Stimulated activated CD4-positive, alpha-beta T cell treated with anti-CD3 and anti-CD28 coated beads, Interleukin-4, amount 100 ng/mL, for 4 hours (primary cell): Measurements from ENCODE around the gene COQ4.

ENCODE experiments used
- DNase-seq, 2 experiments: peaks; one replicate each; pipeline ENCODE4 v3.0.0-alpha.2; 2020

COQ4 gene

DNA sequence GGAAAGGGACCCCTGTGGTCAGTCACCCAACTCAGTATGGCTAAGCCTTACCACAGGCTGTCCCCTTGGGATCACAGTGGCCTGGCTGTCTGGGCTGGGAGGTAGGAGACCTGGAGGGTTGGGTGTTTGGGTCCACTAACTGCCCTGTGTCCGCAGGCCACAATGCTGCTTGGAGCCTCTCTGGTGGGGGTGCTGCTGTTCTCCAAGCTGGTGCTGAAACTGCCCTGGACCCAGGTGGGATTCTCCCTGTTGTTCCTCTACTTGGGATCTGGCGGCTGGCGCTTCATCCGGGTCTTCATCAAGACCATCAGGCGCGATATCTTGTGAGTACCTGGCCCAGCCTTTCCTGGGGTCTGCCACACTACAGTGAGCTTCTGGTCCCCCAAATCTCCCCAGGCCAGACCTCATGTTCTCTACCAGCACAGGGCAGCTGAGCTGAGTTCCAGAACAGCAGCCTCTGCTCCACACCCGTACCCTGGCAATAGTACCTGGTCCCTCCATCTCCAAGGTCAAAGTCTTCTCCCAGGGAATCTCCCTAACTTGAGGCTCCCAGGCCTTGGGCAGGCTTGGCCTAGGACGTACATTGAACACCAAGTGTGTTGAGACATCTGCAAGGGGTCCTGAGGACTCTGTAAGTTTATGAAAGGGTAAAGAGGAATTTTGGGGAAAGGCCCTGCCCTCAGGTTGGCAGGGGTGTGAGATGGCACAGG, 20.5 kb downstream of the COQ4 start:
- DNase-seq, result no peak

DNA sequence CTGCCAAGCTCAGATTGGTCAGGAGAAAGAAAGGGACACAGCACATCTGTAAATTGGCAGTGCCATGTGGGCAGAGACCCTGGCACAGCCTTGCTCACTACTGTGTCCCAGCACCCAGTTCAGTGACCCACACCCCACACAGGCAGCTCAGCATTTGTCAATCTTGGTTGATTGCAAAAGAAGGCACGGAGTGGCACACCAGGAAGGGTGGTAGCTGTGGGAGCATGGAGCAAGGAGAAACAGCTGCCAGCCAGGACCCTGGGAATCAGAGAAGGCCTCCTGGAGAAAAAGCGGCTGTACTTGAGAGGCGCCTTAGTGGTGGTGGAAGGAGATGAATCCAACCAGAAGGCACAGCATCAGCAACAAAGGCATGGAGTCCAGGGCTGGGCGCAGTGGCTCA, 21.2 kb downstream of the COQ4 start:
- DNase-seq, result no peak

DNA sequence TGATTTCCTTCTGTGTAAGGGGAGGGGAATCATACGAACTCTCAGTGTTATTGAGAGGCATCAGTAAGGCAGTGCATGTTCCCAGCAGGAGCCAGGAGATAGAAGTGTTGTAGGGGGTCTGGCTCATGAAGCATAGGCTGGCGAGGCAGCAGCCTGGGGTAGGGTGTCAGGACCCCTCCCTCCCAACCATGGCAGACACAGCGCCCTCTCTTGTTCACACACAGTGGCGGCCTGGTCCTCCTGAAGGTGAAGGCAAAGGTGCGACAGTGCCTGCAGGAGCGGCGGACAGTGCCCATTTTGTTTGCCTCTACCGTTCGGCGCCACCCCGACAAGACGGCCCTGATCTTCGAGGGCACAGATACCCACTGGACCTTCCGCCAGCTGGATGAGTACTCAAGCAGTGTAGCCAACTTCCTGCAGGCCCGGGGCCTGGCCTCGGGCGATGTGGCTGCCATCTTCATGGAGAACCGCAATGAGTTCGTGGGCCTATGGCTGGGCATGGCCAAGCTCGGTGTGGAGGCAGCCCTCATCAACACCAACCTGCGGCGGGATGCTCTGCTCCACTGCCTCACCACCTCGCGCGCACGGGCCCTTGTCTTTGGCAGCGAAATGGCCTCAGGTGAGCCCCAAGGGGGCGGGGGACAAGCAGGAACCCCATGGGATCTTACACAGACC, 22.4 kb downstream of the COQ4 start:
- DNase-seq, result no peak

DNA sequence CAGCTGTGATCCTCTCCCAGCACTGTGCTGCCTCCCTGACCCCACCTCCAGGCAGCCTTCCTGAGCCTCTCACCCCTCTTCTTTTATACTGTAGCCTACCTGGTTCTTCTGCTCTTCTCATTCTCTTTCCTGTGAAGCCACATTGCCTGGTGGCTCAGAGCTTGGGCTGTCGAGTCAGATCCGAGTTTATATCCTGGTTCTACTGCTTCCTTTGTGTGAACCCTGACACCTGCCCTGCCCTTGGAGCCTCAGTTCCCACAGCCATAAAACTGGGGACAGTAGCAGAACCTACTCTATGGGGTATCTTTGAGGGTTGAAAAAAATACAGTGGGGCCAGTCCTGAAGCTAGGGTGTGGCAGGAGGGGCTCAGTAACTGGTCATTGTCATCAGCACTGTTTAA, 26.5 kb downstream of the COQ4 start:
- DNase-seq, result no peak

DNA sequence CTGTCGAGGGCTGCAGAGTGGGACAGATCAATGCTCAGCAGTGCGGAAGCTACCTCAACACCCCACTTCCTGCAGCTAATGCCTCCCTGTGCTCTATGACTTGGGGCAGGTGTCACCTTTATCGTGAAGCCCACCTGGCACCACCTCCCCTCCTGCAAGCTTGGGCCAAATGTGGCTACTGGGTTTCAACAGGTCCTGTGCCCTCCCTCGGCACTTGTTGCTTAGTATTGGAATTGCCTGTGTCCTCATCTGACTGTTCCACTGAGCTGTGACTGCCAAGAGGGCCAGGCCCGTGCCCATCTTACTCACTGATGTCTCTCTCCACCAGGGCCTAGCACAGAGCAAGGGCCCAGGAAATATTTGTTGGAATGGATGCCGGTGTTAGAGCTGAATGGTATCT, 27.1 kb downstream of the COQ4 start:
- no peak for DNase-seq

DNA sequence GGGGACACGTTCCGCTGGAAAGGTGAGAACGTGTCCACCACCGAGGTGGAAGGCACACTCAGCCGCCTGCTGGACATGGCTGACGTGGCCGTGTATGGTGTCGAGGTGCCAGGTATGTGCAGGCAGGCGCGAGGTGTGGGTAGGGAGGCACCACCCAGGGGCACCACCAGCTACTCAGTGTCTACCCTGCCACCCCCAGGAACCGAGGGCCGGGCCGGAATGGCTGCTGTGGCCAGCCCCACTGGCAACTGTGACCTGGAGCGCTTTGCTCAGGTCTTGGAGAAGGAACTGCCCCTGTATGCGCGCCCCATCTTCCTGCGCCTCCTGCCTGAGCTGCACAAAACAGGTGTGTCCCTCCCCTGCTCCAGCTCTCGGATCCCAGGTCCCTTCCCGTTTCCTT, 32.8 kb downstream of the COQ4 start:
- no peak for DNase-seq

DNA sequence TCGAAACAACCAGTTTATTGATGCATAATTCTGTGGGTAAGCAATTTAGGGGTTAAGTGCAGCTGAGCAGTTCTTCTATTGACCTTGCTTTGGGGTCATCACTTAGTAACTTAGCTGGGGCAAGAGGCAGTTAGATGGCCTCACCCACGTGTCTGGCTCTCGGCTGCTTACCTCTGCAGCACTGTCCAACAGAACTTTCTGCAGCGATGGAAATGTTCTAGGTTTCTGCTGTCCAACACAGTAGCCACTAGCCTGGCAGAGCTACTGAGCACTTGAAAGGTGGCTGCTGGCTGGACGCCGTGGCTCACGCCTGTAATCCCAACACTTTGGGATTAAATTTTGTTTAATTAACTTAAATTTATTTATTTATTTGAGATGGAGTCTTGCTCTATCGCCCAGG, 35.5 kb downstream of the COQ4 start:
- no peak for DNase-seq

DNA sequence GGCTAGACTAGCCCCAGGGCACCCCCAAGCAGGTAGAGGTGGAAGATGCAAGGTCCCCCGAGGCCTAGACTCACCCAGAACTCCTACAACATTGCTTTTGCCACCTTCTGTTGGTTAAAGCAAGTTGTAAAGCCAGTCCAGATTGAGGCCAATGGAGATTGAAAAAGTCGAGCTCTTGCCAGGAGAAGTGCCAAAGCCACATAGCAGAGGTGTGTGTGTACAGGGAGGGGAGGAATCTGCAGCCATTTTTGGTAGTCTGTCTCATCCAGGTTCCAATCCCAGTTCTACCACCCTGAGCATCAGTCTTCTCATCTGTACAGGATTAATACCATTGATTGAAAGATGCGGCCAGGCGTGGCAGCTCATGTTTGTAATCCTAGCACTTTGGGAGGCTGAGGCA, 36.2 kb downstream of the COQ4 start:
- DNase-seq, result no peak

DNA sequence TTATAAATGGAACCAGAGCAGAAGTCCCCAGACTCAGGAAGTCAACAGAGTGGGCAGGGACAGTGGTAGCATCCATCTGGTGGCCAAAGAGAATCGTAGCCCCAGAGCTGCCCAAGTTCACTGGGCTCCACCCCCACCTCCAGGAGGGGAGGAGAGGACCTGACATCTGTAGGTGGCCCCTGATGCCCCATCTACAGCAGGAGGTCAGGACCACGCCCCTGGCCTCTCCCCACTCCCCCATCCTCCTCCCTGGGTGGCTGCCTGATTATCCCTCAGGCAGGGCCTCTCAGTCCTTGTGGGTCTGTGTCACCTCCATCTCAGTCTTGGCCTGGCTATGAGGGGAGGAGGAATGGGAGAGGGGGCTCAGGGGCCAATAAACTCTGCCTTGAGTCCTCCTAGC, 38.2 kb downstream of the COQ4 start:
- no peak for DNase-seq

DNA sequence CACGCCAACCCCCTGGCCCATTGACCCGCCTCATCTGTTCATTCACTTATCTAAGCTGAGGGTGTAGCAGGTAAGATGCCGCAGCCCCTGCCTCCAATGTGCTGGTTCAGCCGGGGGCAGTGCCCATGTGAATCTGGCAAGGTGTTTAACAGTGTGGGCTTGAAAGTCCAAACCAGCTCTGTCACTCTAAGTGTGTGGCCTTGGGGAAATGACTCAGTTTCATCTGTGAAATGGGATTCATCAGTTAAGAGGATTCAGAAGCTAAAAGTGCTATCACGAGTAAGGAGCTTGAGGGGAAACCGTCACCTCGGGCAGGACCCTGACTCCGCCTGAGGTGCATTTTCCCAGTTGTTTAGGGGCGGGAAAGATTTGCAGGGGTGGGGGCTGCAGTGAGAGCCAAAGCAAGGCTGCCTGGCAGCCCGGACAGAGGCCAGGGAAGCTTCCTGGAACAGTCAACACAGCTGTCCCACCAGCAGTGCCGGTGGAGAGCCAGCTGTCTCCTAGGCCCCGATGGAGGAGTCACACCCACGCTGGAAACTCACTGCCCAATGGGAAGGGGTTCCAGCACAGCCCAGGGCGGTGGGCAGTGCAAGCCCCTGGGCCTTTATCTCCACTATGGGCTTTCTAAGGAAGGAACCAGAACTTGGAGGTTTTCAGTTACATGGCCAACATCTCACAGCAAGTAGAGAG, 38.8 kb downstream of the COQ4 start:
- no peak for DNase-seq

DNA sequence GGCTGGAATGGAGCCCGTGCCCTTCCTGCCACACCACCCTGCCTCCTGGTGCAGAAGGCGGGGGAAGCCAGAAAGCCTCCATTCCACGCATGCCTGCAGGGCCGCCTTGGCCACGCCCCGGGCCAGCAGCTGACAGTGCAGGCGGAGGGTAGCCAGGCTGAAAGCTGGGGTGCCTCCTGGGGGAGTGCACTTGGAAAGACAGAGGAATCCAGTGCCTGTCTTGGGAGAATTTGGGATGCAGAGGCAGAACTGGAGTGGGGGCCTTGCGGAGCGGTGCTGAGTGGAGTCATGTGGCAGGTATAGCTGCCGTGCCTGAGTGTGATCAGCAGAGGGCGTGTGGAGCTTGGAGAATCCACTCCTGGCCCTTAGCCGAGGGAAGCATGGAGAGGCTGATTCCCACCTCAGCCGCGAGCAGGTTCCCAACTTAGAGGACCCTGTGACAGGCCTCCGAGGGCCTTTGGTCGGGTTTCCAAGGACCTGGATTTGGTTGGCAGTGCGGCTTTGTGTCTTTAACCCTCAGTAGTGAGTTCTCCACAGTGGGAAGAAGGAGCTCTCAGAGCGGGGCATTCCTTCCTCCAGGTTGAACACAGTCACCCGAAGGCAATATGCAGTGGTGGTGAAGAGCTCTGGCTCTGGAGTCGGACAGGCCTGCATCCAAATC, 39.5 kb downstream of the COQ4 start:
- DNase-seq, result peak; percentile 58 to 59

DNA sequence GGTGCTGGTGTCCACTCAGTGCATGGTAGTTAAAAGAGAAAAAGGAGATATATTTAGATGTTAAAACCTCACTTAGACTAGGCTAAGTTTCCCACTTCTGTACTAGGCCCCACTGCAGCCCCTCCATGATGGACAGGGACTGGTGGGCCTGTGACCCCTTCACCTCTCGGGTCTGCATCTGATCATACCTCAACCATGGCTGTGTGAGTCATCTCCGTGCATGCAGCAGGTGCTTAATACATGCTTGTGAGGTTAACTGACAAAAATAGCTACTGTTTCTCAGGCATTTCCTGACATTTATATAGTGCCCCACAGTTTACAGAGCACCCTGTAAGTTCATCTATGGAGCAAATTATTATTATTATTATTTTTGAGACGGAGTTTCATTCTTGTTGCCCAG, 40.1 kb downstream of the COQ4 start:
- no peak for DNase-seq

DNA sequence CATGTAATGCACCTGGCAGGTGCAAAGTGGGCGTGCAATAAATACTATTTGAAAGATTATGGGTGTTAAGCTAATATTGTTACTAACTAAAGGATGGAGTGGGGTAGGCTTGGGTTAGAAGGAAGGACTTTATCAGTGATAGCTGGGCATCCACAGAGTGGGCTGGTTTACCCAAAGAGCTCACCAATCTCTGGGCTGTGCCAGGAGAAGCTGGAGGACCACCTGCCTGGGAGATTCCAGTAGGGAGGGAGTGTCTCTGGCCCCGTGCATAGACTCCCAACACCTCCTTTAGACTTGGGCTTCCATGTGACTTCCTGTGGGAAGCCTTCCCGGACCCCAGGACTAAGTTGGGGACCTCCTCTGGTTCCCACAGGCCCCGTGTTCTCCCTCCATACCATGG, 42.9 kb downstream of the COQ4 start:
- no peak for DNase-seq

DNA sequence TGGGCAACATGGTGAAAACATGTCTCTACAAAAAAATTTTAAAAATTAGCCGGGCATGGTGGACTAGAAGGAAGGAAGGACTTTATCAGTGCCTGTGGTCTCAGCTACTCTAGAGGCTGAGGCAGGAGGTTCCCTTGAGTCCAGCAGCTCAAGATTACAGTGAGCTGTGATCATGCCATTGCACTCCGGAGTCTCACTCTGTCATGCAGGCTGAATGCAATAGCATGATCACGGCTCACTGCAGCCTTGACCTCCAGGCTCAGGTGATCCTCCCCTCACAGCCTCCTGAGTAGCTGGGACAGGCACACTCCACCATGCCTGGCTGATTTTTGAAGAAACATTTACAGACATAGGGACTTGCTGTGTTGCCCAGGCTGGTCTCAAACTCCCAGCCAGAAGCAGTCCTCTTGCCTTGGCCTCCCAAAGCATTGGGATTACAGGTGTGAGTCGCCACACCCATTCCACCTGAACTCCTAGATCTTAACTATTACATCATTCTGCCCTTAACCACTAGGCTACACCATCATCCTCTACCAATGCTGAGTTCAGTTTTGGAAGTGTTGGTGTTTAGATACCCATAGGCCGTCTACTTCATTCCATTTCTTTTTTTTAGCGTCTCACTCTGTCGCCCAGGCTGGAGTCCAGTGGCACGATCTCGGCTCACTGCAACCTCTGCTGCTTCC, 46.5 kb downstream of the COQ4 start:
- no peak for DNase-seq

DNA sequence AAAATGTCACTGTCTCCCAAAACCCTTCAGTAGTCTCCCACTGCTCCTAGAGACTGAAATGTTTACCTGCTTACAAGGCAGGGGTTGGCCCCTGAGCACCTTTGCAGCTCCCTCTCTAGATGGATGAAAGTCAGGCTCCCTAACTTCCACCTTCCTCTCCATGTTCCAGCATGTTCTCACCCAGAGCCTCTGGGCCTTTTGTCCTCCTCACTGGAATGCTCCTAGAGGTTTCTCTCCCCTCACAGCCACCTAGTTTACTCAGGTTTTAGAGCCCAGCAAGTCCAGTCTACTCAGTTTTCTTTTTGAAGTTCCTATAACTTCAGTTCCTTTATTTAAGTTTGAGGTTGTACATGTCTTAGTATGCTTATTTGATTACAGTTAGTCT, 47.7 kb downstream of the COQ4 start:
- no peak for DNase-seq

DNA sequence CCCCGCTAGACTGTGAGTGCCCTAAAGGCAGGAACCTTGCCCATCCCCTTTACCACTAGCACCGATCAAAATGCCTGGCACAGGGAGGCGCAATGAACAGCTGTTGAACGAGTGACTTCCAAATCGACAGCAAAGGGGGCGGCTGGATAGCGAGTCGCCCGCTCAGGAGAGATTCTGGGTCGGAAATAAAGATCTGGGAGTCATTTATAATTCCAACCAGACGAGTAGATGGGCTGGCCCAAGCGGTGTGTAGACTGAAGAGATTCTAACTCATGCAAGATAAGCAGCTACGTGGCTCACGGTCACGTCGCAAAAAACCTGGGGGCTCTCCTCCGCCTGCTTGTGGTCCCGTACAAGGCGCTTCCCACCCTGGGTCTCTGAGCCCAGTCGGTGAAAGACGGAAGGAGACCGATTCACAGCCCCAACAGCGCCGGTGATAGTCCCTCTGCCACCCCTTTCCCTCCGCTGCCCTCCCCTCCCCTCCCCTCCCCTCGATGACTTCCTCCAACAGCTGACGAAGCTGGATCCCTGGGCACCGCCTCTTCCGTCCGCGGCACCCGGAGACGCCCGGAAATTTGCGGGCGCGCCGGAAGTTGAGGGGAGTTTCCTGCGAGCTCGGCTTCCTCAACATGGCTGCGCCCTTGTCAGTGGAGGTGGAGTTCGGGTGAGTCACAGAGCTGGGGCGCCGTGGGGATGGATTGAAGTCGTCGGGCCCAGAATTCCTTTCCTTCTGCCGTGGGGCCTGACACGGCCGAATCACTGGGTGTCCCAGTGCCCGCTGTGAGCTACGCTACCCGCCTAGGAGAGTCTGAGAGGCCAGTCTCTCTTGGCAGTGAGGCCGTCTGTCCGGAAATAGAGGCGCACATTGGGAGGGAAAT, 48.4 kb downstream of the COQ4 start, which contains the start of gene URM1:
Gene URM1 (plus strand): TSS at position 623 of the 878 bp plus-strand sequence. CDS start 7 bp downstream, at position 630.
- peak; percentile 92 to 97 for DNase-seq

DNA sequence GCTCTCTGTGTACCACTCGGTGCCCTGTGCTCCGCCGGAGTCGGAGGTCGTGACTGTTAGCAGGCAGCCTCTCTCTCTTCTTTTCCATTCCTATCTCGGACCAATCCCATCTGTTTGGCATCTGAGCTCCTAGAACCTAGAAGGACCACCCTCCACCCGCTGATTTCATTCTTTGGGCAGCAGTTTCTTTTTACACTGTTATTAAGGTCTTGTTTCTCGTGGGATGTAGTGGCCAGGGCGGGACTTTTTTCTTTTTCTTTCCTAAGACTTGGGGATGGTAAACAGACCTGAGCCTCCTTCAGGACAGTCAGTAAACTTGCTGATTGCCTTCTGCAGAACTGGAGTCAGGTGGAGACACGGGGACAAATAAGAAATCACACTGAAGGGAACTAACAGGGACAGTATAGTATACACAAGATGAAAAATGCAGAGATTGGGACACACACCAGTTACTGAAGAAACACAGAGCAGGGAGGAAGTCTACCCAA, 49.0 kb downstream of the COQ4 start:
- no peak for DNase-seq

DNA sequence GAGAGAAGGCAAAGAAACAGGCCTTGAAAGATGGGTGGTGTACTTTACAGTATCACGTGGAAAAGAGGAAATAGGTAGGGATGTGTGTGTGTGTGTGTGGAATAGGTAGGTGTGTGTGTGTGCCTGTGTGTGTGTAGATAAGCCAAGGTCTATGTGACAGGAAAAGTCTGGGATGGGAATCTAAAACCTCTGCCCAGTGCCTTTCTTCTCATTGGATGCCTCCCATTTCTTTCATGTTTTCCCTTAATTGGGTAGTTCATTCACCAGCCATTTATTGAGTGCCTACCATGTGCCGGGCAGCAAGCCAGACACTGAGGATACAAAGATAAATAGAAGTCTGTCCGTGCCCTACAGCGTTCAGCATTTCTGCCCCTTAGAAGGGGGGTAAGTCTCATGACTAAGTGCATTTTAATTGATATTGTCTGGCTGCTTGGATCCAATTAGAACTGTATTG, 49.6 kb downstream of the COQ4 start:
- DNase-seq, result no peak

DNA sequence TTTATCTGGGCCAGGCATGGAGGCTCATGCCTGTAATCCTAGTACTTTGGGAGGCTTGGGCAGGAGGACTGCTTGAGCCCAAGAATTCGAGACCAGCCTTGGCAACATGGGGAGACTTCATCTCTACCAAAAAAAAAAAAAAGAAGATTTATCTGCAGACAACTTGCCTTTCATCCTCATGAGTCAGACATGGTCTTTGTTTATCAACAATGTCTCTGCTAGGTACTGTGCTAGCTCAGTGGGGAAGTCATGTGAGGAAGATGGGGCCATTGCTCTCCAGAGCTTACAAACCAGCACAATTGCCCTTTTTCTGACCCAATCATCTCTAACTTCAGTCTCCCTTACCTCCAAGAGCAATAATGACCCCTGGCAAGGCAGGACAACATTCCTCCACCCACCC, 50.1 kb downstream of the COQ4 start:
- DNase-seq, result no peak

DNA sequence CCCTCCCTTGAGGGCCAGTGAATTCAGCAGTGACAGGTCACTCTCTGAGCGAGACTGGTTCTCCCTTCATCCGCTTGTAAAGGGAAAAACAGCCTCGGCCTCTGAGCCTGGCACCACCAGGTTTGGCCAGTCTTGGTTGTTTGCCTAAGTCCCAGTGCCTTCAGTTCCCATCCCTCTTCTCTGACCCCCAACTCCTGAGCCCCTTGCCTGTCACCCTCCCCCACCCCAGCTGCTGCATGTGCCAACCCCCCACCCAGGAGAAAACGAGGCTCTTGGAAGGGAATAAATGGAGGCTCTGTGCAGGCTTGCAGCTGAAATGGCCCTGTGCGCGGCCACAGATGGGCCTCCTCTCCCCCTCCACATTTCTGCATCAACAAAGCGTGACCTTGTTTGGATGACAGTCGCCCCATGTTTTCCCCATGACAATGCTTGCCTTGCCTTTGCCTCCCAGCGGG, 51.6 kb downstream of the COQ4 start:
- DNase-seq, result no peak

DNA sequence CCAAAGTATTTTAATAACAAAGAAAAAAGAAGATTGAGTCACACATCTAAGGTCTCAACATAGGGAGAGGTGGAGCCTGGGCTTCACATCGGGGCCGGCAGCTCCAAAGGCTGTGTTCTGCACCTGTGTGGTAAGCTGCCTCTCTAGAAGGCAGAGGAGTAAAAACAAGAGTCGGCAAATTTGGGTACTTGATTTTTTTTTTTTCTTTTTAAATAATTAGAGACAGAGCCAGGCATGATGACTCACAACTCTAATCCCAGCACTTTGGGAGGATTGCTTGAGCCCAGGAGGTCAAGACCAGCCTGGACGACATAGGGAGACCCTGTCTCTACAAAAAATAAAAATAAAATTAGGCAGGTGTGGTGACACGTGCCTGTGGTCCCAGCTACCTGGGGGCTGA, 53.2 kb downstream of the COQ4 start:
- no peak for DNase-seq

DNA sequence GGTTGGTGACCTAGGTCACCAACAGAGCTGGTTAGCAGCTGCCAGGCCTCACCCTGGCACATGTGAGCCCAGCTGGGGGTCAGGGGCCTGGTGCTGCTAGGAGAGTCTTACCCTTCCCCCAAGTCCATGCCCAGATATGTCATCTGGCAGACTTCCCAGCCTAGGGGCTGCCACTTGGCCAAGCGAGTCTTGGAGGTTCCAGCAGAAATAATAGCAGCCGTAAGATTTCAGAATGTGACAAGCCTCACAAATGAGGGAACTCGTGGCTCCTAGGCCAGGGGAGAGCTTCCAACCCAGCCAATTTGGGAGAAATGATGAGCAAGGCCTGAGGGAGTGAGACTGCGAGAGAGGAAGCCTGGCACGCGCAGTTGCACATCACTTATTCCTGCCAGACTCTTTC, 59.6 kb downstream of the COQ4 start:
- no peak for DNase-seq
